Right ventricle myocardium inferior (tissue), 1 donor: Measurements from ENCODE around the gene TPBG. TPM values are rescaled to one million over a fixed set of nuclear protein-coding genes. Genes with fewer than 3 reads are reported as not detected.

Experiments used
- total RNA-seq: library from RNA; stranded (reverse); fragmentation: NEBNext Ultra II Directional; extraction: Animal tissue kit (Norgen Biotek cat#: 25700); gene quantifications from one replicate; pipeline ENCODE4 v1.2.1, GENCODE V29; 2021
- donor health status: DM: no; HTN: yes; CAD: no; lungs with severe emphysema.

The TPBG gene
- total RNA-seq, 1 donor from 2014 or later, result 2.8 TPM

Other genes with a start within 250 kb of the TPBG start
- gene IBTK, start 116.1 kb upstream of the TPBG start, total RNA-seq, result 27.6 TPM